GM23338 (cell line): Measurements from ENCODE around the gene ZNF513.

Experiments used
- CREB1 ChIP-seq: fragments of 250-450 bp; sonication (Bioruptor Pico); IDR thresholded peaks from 2 replicates; pipeline ENCODE4 v1.5.0; 2020; ENCODE audit warnings: low read depth, mild to moderate bottlenecking, moderate library complexity
- ETS1 ChIP-seq: IDR thresholded peaks from 2 replicates; pipeline ENCODE4 v1.6.1; 2016; ENCODE audit warnings: antibody characterized with exemption
- EZH2 ChIP-seq: fragments of 200-600 bp; sonication (generic); IDR thresholded peaks from one replicate; pipeline ENCODE4 v1.8.0; 2017; ENCODE audit warnings: antibody characterized with exemption, mild to moderate bottlenecking, low read depth; ENCODE audit not compliant: unreplicated experiment
- EZH2phosphoT487 ChIP-seq: fragments of 200-600 bp; sonication (generic); IDR thresholded peaks from one replicate; pipeline ENCODE4 v1.8.1; 2018; ENCODE audit warnings: antibody characterized with exemption; ENCODE audit not compliant: unreplicated experiment
- JUNB ChIP-seq: IDR thresholded peaks from one replicate; pipeline ENCODE4 v1.6.1; 2016; ENCODE audit warnings: antibody characterized with exemption; ENCODE audit not compliant: unreplicated experiment
- NANOG ChIP-seq: IDR thresholded peaks from 2 replicates; pipeline ENCODE4 v1.6.1; 2016; ENCODE audit warnings: antibody characterized with exemption, borderline replicate concordance
- POLR2AphosphoS5 ChIP-seq: IDR thresholded peaks from 2 replicates; pipeline ENCODE4 v1.6.1; 2016; ENCODE audit warnings: antibody characterized with exemption, low read depth
- ZNF114 ChIP-seq: fragments of 250-450 bp; sonication (Bioruptor Pico); IDR thresholded peaks from 2 replicates; pipeline ENCODE4 v1.5.0; 2020; ENCODE audit warnings: mild to moderate bottlenecking, moderate library complexity
- ZNF331 ChIP-seq: fragments of 250-450 bp; sonication (Bioruptor Pico); IDR thresholded peaks from 2 replicates; pipeline ENCODE4 v1.5.0; 2020; ENCODE audit warnings: low read depth, mild to moderate bottlenecking, moderate library complexity
- ZNF462 ChIP-seq: fragments of 250-450 bp; sonication (Bioruptor Pico); IDR thresholded peaks from 2 replicates; pipeline ENCODE4 v1.5.0; 2020; ENCODE audit warnings: mild to moderate bottlenecking, moderate library complexity
- TF ChIP-seq, protein P1 (sequence below), 2 experiments: fragments of 200-600 bp in 1 of 2; sonication (generic) in 1 of 2; conservative IDR thresholded peaks; 2 replicates each; pipeline versions ENCODE4 v1.5.1 to v1.6.1; 2016 to 2017; ENCODE audit warnings: antibody characterized with exemption in 2 of 2, low read depth in 2 of 2, mild to moderate bottlenecking in 2 of 2, moderate library complexity in 1 of 2
- TF ChIP-seq, protein P2 (sequence below): IDR thresholded peaks from one replicate; pipeline ENCODE4 v1.6.1; 2018; ENCODE audit warnings: antibody characterized with exemption; ENCODE audit not compliant: unreplicated experiment

DNA sequence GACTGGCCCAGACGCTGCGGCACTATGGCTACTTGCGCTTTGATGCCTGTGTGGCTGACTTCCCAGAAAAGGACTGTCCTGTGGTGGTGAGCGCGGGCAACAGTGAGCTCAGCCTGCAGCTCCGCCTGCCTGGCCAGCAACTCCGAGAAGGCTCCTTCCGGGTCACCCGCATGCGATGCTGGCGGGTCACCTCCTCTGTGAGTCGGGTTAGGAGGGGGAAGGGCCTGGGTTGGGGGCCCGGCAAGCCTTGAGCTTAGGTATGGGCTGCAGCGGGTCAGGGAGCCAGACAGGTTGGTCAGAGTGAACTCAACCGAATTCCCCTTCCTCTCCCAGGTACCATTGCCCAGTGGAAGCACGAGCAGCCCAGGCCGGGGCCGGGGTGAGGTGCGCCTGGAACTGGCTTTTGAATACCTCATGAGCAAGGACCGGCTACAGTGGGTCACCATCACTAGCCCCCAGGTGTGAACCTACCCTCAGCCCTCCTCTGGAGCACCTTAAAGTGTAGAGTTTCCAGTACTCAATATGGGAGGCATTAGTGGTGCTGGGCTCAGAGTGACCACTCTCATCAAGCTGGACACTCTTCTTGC is 4.9 kb downstream of the ZNF513 start:
- TF ChIP-seq POLR2AphosphoS5 (0 out of 2 replicates have a peak, but pooled peaks have one; percentile 9), CREB1 (CRISPR knock-in tag) (no peak), EZH2phosphoT487 (no peak), JUNB (no peak), EZH2 (no peak), ZNF331 (CRISPR knock-in tag) (no peak), ZNF114 (CRISPR knock-in tag) (no peak), ETS1 (no peak), NANOG (no peak), ZNF462 (CRISPR knock-in tag) (no peak)
- TF ChIP-seq, protein P1, sequence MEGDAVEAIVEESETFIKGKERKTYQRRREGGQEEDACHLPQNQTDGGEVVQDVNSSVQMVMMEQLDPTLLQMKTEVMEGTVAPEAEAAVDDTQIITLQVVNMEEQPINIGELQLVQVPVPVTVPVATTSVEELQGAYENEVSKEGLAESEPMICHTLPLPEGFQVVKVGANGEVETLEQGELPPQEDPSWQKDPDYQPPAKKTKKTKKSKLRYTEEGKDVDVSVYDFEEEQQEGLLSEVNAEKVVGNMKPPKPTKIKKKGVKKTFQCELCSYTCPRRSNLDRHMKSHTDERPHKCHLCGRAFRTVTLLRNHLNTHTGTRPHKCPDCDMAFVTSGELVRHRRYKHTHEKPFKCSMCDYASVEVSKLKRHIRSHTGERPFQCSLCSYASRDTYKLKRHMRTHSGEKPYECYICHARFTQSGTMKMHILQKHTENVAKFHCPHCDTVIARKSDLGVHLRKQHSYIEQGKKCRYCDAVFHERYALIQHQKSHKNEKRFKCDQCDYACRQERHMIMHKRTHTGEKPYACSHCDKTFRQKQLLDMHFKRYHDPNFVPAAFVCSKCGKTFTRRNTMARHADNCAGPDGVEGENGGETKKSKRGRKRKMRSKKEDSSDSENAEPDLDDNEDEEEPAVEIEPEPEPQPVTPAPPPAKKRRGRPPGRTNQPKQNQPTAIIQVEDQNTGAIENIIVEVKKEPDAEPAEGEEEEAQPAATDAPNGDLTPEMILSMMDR (conservative IDR thresholded peaks at IDR 0.05; ENCODE audit: low read depth in 2 of 2), result no peak
- TF ChIP-seq, protein P2, sequence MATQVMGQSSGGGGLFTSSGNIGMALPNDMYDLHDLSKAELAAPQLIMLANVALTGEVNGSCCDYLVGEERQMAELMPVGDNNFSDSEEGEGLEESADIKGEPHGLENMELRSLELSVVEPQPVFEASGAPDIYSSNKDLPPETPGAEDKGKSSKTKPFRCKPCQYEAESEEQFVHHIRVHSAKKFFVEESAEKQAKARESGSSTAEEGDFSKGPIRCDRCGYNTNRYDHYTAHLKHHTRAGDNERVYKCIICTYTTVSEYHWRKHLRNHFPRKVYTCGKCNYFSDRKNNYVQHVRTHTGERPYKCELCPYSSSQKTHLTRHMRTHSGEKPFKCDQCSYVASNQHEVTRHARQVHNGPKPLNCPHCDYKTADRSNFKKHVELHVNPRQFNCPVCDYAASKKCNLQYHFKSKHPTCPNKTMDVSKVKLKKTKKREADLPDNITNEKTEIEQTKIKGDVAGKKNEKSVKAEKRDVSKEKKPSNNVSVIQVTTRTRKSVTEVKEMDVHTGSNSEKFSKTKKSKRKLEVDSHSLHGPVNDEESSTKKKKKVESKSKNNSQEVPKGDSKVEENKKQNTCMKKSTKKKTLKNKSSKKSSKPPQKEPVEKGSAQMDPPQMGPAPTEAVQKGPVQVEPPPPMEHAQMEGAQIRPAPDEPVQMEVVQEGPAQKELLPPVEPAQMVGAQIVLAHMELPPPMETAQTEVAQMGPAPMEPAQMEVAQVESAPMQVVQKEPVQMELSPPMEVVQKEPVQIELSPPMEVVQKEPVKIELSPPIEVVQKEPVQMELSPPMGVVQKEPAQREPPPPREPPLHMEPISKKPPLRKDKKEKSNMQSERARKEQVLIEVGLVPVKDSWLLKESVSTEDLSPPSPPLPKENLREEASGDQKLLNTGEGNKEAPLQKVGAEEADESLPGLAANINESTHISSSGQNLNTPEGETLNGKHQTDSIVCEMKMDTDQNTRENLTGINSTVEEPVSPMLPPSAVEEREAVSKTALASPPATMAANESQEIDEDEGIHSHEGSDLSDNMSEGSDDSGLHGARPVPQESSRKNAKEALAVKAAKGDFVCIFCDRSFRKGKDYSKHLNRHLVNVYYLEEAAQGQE, result no peak
